Panc1 (cell line): ENCODE data around the gene ABHD14A. TPM values are rescaled to one million over a fixed set of nuclear protein-coding genes. Genes with fewer than 3 reads are reported as not detected.

ENCODE experiments used
- ATAC-seq: fragments of 200-7000 bp; cut with Tn5 transposase; 2 replicates; pipeline ENCODE4 v1.9.1; 2020; ENCODE audit warnings: mild to moderate bottlenecking, moderate library complexity
- BruUV-seq: library from RNA; stranded (reverse); fragments of 400-500 nt; replicated peaks from 2 replicates; lab custom pipeline; 2021; lab: Mats Ljungman, UMichigan
- CTCF ChIA-PET: fragments of 300-600 bp; sonication (Branson Sonifier 250); formaldehyde crosslinking; loops from one replicate; lab custom pipeline; 2022; ENCODE audit warnings: antibody characterized with exemption; lab: Charles Lee
- POLR2A ChIA-PET: fragments of 300-600 bp; sonication (Branson Sonifier 250); formaldehyde crosslinking; loops from one replicate; lab custom pipeline; 2022; ENCODE audit warnings: antibody characterized with exemption; lab: Charles Lee
- DNase-seq: peaks from one replicate; pipeline ENCODE4 v3.0.0-alpha.2; 2010; ENCODE audit warnings: low read depth, low spot score
- H3K27ac ChIP-seq: 2 replicates; pipeline ENCODE4 v1.5.1; 2011; ENCODE audit warnings: mild to moderate bottlenecking, low read length, inconsistent platforms
- H3K27me3 ChIP-seq: fragments of 200-500 bp; sonication (Bioruptor generic); 2 replicates; pipeline ENCODE4 v1.6.0; 2014; ENCODE audit warnings: low read length, inconsistent platforms; ENCODE audit not compliant: control insufficient read depth, insufficient read depth
- H3K36me3 ChIP-seq: fragments of 200-500 bp; sonication (Bioruptor generic); 2 replicates; pipeline ENCODE4 v1.5.1; 2014; ENCODE audit warnings: inconsistent platforms, mild to moderate bottlenecking, low read length, moderate library complexity; ENCODE audit not compliant: control insufficient read depth, insufficient read depth
- H3K4me1 ChIP-seq: 2 replicates; pipeline ENCODE4 v1.5.1; 2011; ENCODE audit warnings: inconsistent platforms, mild to moderate bottlenecking, low read length, moderate library complexity; ENCODE audit not compliant: control insufficient read depth, insufficient read depth
- H3K4me3 ChIP-seq, 2 experiments: 2 replicates each; pipeline ENCODE4 v1.5.1; 2011 to 2012; ENCODE audit warnings: low read depth in 2 of 2, low read length in 2 of 2, mild to moderate bottlenecking in 2 of 2, inconsistent platforms in 1 of 2, moderate library complexity in 1 of 2
- H3K9me3 ChIP-seq: fragments of 200-500 bp; sonication (Bioruptor generic); 2 replicates; pipeline ENCODE4 v1.5.1; 2014; ENCODE audit warnings: low read depth, mild to moderate bottlenecking, inconsistent platforms, low read length, moderate library complexity; ENCODE audit not compliant: control insufficient read depth, insufficient read depth
- POLR2AphosphoS5 ChIP-seq: IDR thresholded peaks from 2 replicates; pipeline ENCODE4 v1.6.1; 2012; ENCODE audit warnings: mild to moderate bottlenecking, low read depth, low read length, moderate library complexity
- SIN3A ChIP-seq: IDR thresholded peaks from 2 replicates; pipeline ENCODE4 v1.6.1; 2012; ENCODE audit warnings: low read depth, mild to moderate bottlenecking, low read length, moderate library complexity, borderline replicate concordance; ENCODE audit not compliant: insufficient read depth
- TCF7L2 ChIP-seq: IDR thresholded peaks from 2 replicates; pipeline ENCODE4 v1.6.1; 2011; ENCODE audit warnings: mild to moderate bottlenecking, low read depth, low read length, inconsistent platforms
- in situ Hi-C: cut with HindIII; loops from 2 replicates; pipeline ENCODE4 v1.10.0; 2016; ENCODE audit warnings: low sequenced_read_pairs, low pct_unique_long_range_greater_than_20kb
- intact Hi-C: fragments of 100-400 bp; cut with micrococcal nuclease; formaldehyde crosslinking; loops from one replicate; pipeline ENCODE4 v1.10.0; 2022; ENCODE audit not compliant: unreplicated experiment
- total RNA-seq: library from RNA; stranded (reverse); gene quantifications from one replicate; pipeline ENCODE4 v1.2.1, GENCODE V29; 2021; ENCODE audit not compliant: unreplicated experiment
- TF ChIP-seq, protein P1 (sequence below), 2 experiments: IDR thresholded peaks; 2 replicates each; pipeline ENCODE4 v1.6.1; 2011 to 2012; ENCODE audit warnings: low read depth in 2 of 2, control low read depth in 1 of 2, low read length in 1 of 2, mild to moderate bottlenecking in 1 of 2, moderate library complexity in 1 of 2; ENCODE audit not compliant: insufficient read depth in 1 of 2
- TF ChIP-seq, protein P2 (sequence below): fragments of 450-650 bp; IDR thresholded peaks from 2 replicates; pipeline ENCODE4 v1.5.1; 2017; ENCODE audit warnings: mild to moderate bottlenecking

The ABHD14A gene
- total RNA-seq, 1 experiment from 2014 or later = 11.3 TPM

DNA sequence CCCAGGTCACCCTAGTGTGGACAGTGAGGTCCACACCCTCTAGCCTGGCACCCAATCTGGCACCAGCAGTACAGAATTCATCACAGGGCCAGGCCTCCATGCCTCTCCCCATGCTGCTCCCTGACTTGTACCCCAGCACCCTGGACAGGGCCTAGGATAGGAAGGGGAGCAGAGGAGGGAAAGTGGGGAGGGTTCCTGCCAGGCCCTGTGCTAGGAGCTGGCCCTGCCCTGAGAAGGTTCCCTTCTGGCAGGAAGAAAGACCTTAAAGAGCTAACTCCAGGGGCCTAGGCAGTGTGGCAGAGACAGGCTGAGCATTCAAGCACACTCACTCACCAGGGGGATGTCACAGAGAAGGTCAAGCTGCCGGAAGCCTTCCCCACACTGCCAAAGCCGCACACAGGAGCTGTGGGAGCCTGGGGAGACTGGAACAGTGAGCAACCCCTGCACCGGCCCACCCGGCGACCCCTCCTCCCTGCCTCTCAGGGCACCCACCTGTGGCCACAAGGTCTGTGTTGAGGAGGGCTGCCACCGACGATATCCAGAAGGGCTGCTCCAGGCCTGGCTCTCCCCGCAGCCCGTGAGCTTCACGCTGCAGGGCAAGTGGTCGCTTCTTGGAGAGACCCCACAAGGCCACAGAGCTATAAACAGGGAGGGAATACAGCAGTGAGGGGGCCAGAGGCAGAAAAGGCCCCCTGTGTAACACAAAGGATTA lies 40.6 kb upstream of the ABHD14A start:
- ChIA-PET CTCF (no interaction called here), POLR2A (no interaction called here)
- Histone ChIP-seq H3K4me1 (no peaks in the 10 kb centered on the region), H3K36me3 (no peaks in the 10 kb centered on the region), H3K4me3 (no peak overlapping the region), H3K27me3 (no peaks in the 10 kb centered on the region), H3K9me3 (no peaks in the 10 kb centered on the region), H3K27ac (no peak overlapping the region)
- no peak for TF ChIP-seq TCF7L2
- TF ChIP-seq, protein P1, sequence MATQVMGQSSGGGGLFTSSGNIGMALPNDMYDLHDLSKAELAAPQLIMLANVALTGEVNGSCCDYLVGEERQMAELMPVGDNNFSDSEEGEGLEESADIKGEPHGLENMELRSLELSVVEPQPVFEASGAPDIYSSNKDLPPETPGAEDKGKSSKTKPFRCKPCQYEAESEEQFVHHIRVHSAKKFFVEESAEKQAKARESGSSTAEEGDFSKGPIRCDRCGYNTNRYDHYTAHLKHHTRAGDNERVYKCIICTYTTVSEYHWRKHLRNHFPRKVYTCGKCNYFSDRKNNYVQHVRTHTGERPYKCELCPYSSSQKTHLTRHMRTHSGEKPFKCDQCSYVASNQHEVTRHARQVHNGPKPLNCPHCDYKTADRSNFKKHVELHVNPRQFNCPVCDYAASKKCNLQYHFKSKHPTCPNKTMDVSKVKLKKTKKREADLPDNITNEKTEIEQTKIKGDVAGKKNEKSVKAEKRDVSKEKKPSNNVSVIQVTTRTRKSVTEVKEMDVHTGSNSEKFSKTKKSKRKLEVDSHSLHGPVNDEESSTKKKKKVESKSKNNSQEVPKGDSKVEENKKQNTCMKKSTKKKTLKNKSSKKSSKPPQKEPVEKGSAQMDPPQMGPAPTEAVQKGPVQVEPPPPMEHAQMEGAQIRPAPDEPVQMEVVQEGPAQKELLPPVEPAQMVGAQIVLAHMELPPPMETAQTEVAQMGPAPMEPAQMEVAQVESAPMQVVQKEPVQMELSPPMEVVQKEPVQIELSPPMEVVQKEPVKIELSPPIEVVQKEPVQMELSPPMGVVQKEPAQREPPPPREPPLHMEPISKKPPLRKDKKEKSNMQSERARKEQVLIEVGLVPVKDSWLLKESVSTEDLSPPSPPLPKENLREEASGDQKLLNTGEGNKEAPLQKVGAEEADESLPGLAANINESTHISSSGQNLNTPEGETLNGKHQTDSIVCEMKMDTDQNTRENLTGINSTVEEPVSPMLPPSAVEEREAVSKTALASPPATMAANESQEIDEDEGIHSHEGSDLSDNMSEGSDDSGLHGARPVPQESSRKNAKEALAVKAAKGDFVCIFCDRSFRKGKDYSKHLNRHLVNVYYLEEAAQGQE (IDR thresholded peaks at IDR 0.05; ENCODE audit: insufficient read depth in 1 of 2, low read depth in 2 of 2, low read length in 1 of 2) = peak; percentile 60 to 72; a peak in 2 of 4 replicates
- no peak for ATAC-seq
- in situ Hi-C loops = no loop called here
- no peak for DNase-seq
- BruUV-seq = no TSS peak
- intact Hi-C loops = no loop called here

DNA sequence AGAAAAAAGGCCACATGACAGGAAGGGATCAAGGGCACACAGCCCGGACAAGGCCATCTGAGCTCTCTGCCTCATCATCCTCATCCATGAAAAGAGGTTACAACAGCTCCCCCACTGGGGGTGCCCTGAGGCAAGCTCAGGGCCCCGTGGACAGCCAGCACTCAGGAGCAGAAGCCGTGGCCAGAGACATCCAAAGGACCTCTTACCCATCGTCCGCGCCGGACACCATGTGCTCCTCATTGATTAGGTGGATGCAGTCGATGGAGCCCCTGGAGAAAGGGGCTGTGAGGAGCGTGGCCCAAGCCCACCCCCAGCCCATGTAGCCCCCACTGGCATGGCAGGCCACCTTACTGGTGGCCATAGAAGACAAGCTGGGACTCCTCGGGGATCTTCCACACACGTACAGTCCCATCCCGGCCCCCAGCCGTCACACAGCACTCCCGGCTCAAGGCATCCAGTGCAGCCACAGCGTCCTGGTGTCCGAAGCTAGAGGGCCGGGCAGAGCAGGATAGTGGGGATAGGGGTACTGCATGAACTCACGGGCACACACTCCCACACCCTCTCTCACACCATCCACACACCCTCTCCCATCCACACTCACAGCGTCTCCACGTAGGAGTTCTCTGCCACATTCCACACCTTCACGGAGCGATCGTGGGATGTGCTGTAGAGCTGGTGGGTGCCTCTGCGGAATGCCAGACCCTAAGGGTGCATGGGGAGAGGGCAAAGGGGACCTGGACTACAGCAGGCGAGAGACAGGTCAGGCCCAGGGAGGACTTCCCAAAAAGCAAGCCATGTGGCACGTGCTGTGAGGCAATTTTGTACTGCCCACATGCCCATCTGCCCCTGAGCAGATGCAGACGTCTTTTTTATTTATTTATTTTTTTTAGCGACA lies 39.6 kb upstream of the ABHD14A start:
- ATAC-seq (no peak), DNase-seq (no peak)
- no TSS peak for BruUV-seq
- POLR2A ChIA-PET = interaction anchor here (0.6 kb wide), 1 partner anchor 11 kb away, joined by 3 read pairs; no protein-coding TSS in a partner anchor
- CTCF ChIA-PET = no interaction called here
- intact Hi-C loops = no loop called here
- H3K27me3 ChIP-seq = no peaks in the 10 kb centered on the region
- in situ Hi-C loops = no loop called here
- H3K4me3 ChIP-seq = no peak overlapping the region
- H3K9me3 ChIP-seq = no peaks in the 10 kb centered on the region
- H3K36me3 ChIP-seq = no peaks in the 10 kb centered on the region
- no peaks in the 10 kb centered on the region for H3K4me1 ChIP-seq
- H3K27ac ChIP-seq = no peak overlapping the region
- TF ChIP-seq, protein P2, sequence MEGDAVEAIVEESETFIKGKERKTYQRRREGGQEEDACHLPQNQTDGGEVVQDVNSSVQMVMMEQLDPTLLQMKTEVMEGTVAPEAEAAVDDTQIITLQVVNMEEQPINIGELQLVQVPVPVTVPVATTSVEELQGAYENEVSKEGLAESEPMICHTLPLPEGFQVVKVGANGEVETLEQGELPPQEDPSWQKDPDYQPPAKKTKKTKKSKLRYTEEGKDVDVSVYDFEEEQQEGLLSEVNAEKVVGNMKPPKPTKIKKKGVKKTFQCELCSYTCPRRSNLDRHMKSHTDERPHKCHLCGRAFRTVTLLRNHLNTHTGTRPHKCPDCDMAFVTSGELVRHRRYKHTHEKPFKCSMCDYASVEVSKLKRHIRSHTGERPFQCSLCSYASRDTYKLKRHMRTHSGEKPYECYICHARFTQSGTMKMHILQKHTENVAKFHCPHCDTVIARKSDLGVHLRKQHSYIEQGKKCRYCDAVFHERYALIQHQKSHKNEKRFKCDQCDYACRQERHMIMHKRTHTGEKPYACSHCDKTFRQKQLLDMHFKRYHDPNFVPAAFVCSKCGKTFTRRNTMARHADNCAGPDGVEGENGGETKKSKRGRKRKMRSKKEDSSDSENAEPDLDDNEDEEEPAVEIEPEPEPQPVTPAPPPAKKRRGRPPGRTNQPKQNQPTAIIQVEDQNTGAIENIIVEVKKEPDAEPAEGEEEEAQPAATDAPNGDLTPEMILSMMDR = no peak
- TF ChIP-seq SIN3A (no peak), TCF7L2 (no peak), POLR2AphosphoS5 (no peak)
- TF ChIP-seq, protein P1 (IDR thresholded peaks at IDR 0.05; ENCODE audit: insufficient read depth in 1 of 2, low read depth in 2 of 2, low read length in 1 of 2) = no peak
